ENCODE measurements around the gene SELENOO.

The SELENOO gene

GRCh38 chr22:50246242-50247175 is 45.7 kb downstream of the SELENOO start:
- H3K9me3 ChIP-seq = no peaks in the 10 kb centered on the region
- no peak for TF ChIP-seq CTCF (IDR thresholded peaks at IDR 0.05; ENCODE audit: low read depth, low read length)
- DNase-seq = no peak
- H3K27me3 ChIP-seq = no peaks in the 10 kb centered on the region
- no peak overlapping the region for H3K4me3 ChIP-seq (ENCODE audit: low read depth, low read length)
- peaks cover 17% of the 10 kb centered on the region for H3K4me1 ChIP-seq
- H3K36me3 ChIP-seq = peaks cover 14% of the 10 kb centered on the region

DNA sequence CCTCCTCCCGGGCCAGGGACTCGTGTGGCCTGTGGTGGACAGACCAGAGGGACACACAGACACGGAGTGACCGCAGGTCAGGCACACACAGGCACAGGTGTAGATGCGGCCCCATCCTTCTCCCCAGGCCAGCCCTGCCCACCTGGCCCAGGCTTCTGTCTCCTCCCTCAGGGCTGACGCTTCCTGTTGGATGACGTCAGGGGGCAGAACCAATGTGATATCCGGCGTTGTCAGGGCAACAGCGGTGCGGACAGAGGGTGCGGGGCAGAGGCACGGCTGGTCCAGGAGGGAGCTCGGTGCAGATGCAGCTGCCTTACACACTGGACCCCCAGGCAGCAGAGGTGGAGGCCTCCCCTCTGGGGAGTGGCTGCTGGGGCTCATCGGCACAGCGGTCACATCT is 46.9 kb downstream of the SELENOO start:
- peaks cover 19% of the 10 kb centered on the region for H3K4me1 ChIP-seq
- no peaks in the 10 kb centered on the region for H3K9me3 ChIP-seq
- H3K4me3 ChIP-seq (ENCODE audit: low read depth, low read length) = peak overlapping the region; percentile 45
- peak; percentile 92 for DNase-seq
- no peaks in the 10 kb centered on the region for H3K27me3 ChIP-seq
- H3K36me3 ChIP-seq = peaks cover 14% of the 10 kb centered on the region
- TF ChIP-seq CTCF (IDR thresholded peaks at IDR 0.05; ENCODE audit: low read depth, low read length) = no peak

DNA sequence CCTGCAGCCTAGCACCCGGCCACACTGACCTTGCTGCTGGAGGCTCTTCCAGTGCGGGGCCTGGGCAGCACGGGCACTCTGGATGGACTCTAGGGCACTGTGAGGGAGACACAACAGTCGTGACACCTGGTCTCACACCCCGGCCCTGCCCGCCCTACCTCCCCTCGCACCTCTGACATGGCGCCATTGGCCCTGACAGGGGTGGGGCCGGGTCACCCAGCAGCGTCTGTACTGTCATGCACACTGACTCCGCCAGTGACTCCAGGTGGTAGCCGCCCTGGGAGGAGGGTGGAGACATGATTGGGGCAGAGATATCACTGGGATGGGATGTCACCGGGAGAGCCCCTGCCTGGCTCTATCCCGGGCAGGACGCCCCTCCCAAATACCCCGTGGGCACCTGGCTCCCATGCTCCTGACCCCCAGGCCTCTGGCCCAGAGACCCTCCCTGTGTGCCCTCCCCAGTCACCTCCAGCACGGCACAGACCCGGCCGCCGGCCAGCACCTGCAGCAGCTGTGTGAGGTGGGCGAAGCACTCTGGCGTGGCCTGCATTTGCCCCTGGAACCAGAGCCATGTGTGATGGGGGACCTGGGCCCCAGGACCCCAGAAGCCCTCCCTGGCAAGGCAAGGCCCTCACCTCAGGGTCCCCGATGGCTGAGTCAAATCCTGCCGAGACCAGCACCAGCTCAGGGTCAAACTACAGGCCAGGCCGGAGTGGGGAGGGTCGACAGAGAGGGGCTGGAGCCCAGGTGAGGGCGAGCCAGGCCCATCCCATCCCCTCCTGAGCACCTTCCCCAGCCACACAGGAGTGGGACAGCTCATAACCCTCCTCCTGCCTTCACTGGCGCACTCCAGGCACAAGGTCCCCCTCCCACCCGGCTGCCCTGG is 47.6 kb downstream of the SELENOO start:
- peaks cover 19% of the 10 kb centered on the region for H3K4me1 ChIP-seq
- peaks cover 17% of the 10 kb centered on the region for H3K36me3 ChIP-seq
- peak overlapping the region; percentile 45 for H3K4me3 ChIP-seq (ENCODE audit: low read depth, low read length)
- no peaks in the 10 kb centered on the region for H3K9me3 ChIP-seq
- H3K27me3 ChIP-seq = no peaks in the 10 kb centered on the region
- no peak for DNase-seq
- TF ChIP-seq CTCF (IDR thresholded peaks at IDR 0.05; ENCODE audit: low read depth, low read length) = no peak

- H3K9me3 ChIP-seq = no peaks in the 10 kb centered on the region
- no peak for TF ChIP-seq CTCF (IDR thresholded peaks at IDR 0.05; ENCODE audit: low read depth, low read length)
- DNase-seq = no peak
- H3K4me3 ChIP-seq (ENCODE audit: low read depth, low read length) = peak overlapping the region; percentile 70
- peaks cover 19% of the 10 kb centered on the region for H3K4me1 ChIP-seq
- H3K36me3 ChIP-seq = peaks cover 23% of the 10 kb centered on the region
- no peaks in the 10 kb centered on the region for H3K27me3 ChIP-seq
Observed at GRCh38 chr22:50249341-50250248, 48.8 kb downstream of the SELENOO start.

GRCh38 chr22:50250249-50250554 is 49.4 kb downstream of the SELENOO start:
- H3K4me1 ChIP-seq = peaks cover 19% of the 10 kb centered on the region
- DNase-seq = no peak
- no peaks in the 10 kb centered on the region for H3K27me3 ChIP-seq
- no peaks in the 10 kb centered on the region for H3K9me3 ChIP-seq
- H3K36me3 ChIP-seq = peaks cover 27% of the 10 kb centered on the region
- H3K4me3 ChIP-seq (ENCODE audit: low read depth, low read length) = peak overlapping the region; percentile 70
- TF ChIP-seq CTCF (IDR thresholded peaks at IDR 0.05; ENCODE audit: low read depth, low read length) = no peak

Data from BE2C (cell line).